ENCODE results near the gene GPRIN3.
"Not testable (repeated sequence)": the region's sequence is repeated elsewhere in the genome, so short reads cannot be mapped to it uniquely, and the experiment has no call there.

The GPRIN3 gene

GRCh38 chr4:89288430-89288829 is 19.2 kb downstream of the GPRIN3 start:
- DNase-seq: no peak

GRCh38 chr4:89287945-89288344 is 19.7 kb downstream of the GPRIN3 start:
- no peak for DNase-seq

GRCh38 chr4:89285745-89286144 is 21.9 kb downstream of the GPRIN3 start:
- DNase-seq: no peak

GRCh38 chr4:89284828-89285227 is 22.8 kb downstream of the GPRIN3 start:
- no peak for DNase-seq

- DNase-seq: no peak
These were observed 23.6 kb downstream of the GPRIN3 start for GRCh38 chr4:89284020-89284424.

- DNase-seq: no peak
These were observed 24.2 kb downstream of the GPRIN3 start for GRCh38 chr4:89283226-89284009.

GRCh38 chr4:89279385-89279784 is 28.2 kb downstream of the GPRIN3 start:
- DNase-seq: no peak

GRCh38 chr4:89277412-89277811 is 30.2 kb downstream of the GPRIN3 start:
- no peak for DNase-seq

- DNase-seq: no peak
These were observed 31.3 kb downstream of the GPRIN3 start for GRCh38 chr4:89276296-89276695.

- DNase-seq: no peak
These were observed 32.0 kb downstream of the GPRIN3 start for GRCh38 chr4:89275587-89275986.

- DNase-seq: no peak
These were observed 33.9 kb downstream of the GPRIN3 start for GRCh38 chr4:89273741-89274141.

- no peak for DNase-seq
These were observed 36.8 kb downstream of the GPRIN3 start for GRCh38 chr4:89270792-89271191.

GRCh38 chr4:89269121-89269666 is 38.4 kb downstream of the GPRIN3 start:
- DNase-seq: no peak

- DNase-seq: no peak
These were observed 38.9 kb downstream of the GPRIN3 start for GRCh38 chr4:89268679-89269078.

- no peak for DNase-seq
These were observed 39.8 kb downstream of the GPRIN3 start for GRCh38 chr4:89267846-89268245.

- DNase-seq: no peak
These were observed 40.2 kb downstream of the GPRIN3 start for GRCh38 chr4:89267392-89267791.

GRCh38 chr4:89266128-89266527 is 41.5 kb downstream of the GPRIN3 start:
- no peak for DNase-seq

GRCh38 chr4:89263265-89263664 is 44.3 kb downstream of the GPRIN3 start:
- no peak for DNase-seq

- no peak for DNase-seq
These were observed 48.1 kb downstream of the GPRIN3 start for GRCh38 chr4:89259301-89260028.

GRCh38 chr4:89258506-89258905 is 49.1 kb downstream of the GPRIN3 start:
- no peak for DNase-seq

GRCh38 chr4:89257376-89257775 is 50.2 kb downstream of the GPRIN3 start:
- DNase-seq: peak; percentile 36

- peak; percentile 92 for DNase-seq
These were observed 51.3 kb downstream of the GPRIN3 start for GRCh38 chr4:89256203-89256800.

GRCh38 chr4:89254847-89255246 is 52.8 kb downstream of the GPRIN3 start:
- no peak for DNase-seq

- not testable (repeated sequence) for DNase-seq
These were observed 53.3 kb downstream of the GPRIN3 start for GRCh38 chr4:89254347-89254746.
